HepG2 (cell line): ENCODE measurements around the gene ACOX3. TPM values are rescaled to one million over a fixed set of nuclear protein-coding genes. Genes with fewer than 3 reads are reported as not detected.

Experiments
- ATAC-seq: fragments of 200-7000 bp; cut with Tn5 transposase; 3 replicates; pipeline ENCODE4 v1.9.1; 2020; ENCODE audit warnings: mild to moderate bottlenecking, moderate library complexity
- BruUV-seq: library from RNA; stranded (reverse); fragments of 400-500 nt; replicated peaks from 2 replicates; lab custom pipeline; 2021; lab: Mats Ljungman, UMichigan
- CTCF ChIA-PET: fragments of 300-600 bp; formaldehyde crosslinking; extraction: SDS; loops from one replicate; lab custom pipeline; 2021; ENCODE audit warnings: low total read pairs, inconsistent platforms, low intra/inter-chr PET ratio; lab: Yijun Ruan, JAX
- POLR2A ChIA-PET: fragments of 350-600 bp; sonication (Branson Sonifier 250); formaldehyde crosslinking; loops from one replicate; lab custom pipeline; 2020; ENCODE audit warnings: antibody characterized with exemption, inconsistent platforms; lab: Yijun Ruan, JAX
- DNase-seq: peaks from one replicate; pipeline ENCODE4 v3.0.0-alpha.2; 2015; ENCODE audit warnings: low spot score
- FAIRE-seq: peaks from 3 replicates; lab custom pipeline; 2011; peaks lifted over from hg19 to GRCh38; lab: Jason Lieb, UNC
- H2AFZ ChIP-seq: one replicate; pipeline ENCODE4 v1.6.1; 2011; ENCODE audit warnings: low read length, inconsistent platforms
- H3K27ac ChIP-seq: fragments of 300-600 bp; 3 replicates; pipeline ENCODE4 v1.8.0; 2011; ENCODE audit warnings: mixed run types, mild to moderate bottlenecking, mixed read lengths, low read length, inconsistent platforms; ENCODE audit not compliant: insufficient read depth; ENCODE audit errors: extremely low read length
- H3K27me3 ChIP-seq, 2 experiments: fragments of 200-600 bp in 1 of 2; 2 replicates in 1 of 2; 3 replicates in 1 of 2; pipeline versions ENCODE4 v1.6.0 to v1.8.0; 2011; ENCODE audit warnings: low read length in 2 of 2, mild to moderate bottlenecking in 2 of 2, moderate library complexity in 2 of 2, inconsistent platforms in 1 of 2; ENCODE audit not compliant: insufficient read depth in 2 of 2, control insufficient read depth in 1 of 2
- H3K36me3 ChIP-seq, 2 experiments: fragments of 200-600 bp in 1 of 2; replicated peaks in 1 of 2; 2 replicates in 1 of 2; 3 replicates in 1 of 2; pipeline versions ENCODE4 v1.5.1 to v1.8.0; 2011; ENCODE audit warnings: low read length in 2 of 2, inconsistent platforms in 1 of 2; ENCODE audit not compliant: insufficient read depth in 2 of 2, control insufficient read depth in 1 of 2
- H3K4me1 ChIP-seq: 2 replicates; pipeline ENCODE4 v1.5.1; 2012; ENCODE audit warnings: low read length, inconsistent platforms; ENCODE audit not compliant: insufficient read depth
- H3K4me2 ChIP-seq: 2 replicates; pipeline ENCODE4 v1.6.0; 2011; ENCODE audit warnings: low read depth, low read length, inconsistent platforms
- H3K4me3 ChIP-seq, 3 experiments: fragments of 200-600 bp in 1 of 3; sonication (generic), shearing (Covaris generic) in 1 of 3; replicated peaks in 1 of 3; 2 replicates each; pipeline ENCODE4 v1.5.1; 2011 to 2016; ENCODE audit warnings: low read length in 3 of 3, inconsistent platforms in 2 of 3, low read depth in 2 of 3, mild to moderate bottlenecking in 2 of 3, control low read depth in 1 of 3, mixed read lengths in 1 of 3; ENCODE audit not compliant: insufficient read depth in 1 of 3
- H3K79me2 ChIP-seq: one replicate; pipeline ENCODE4 v1.6.1; 2011; ENCODE audit warnings: low read length, inconsistent platforms; ENCODE audit not compliant: insufficient read depth
- H3K9ac ChIP-seq: 2 replicates; pipeline ENCODE4 v1.6.0; 2011; ENCODE audit warnings: mild to moderate bottlenecking, low read depth, low read length, inconsistent platforms; ENCODE audit not compliant: insufficient read depth
- H3K9me3 ChIP-seq: 2 replicates; pipeline ENCODE4 v1.5.1; 2012; ENCODE audit warnings: mild to moderate bottlenecking, low read length
- H4K20me1 ChIP-seq: 2 replicates; pipeline ENCODE4 v1.6.0; 2011; ENCODE audit warnings: inconsistent platforms, mild to moderate bottlenecking, low read length, moderate library complexity; ENCODE audit not compliant: insufficient read depth
- ARHGAP35 ChIP-seq: sonication (generic); formaldehyde crosslinking; IDR thresholded peaks from 2 replicates; pipeline ENCODE4 v1.9.0; 2022; ENCODE audit warnings: mild to moderate bottlenecking, inconsistent platforms, moderate library complexity, missing genetic modification reagents, borderline replicate concordance
- DNMT1 ChIP-seq: sonication (generic); formaldehyde crosslinking; IDR thresholded peaks from 2 replicates; pipeline ENCODE4 v1.5.1; 2020; ENCODE audit warnings: mild to moderate bottlenecking, missing genetic modification reagents
- FIP1L1 ChIP-seq: fragments of 200-400 bp; formaldehyde crosslinking; IDR thresholded peaks from 2 replicates; pipeline ENCODE4 v1.6.1; 2018; ENCODE audit warnings: low read depth, mild to moderate bottlenecking, low read length, moderate library complexity, borderline replicate concordance; ENCODE audit not compliant: insufficient read depth
- FOXM1 ChIP-seq: sonication (generic); formaldehyde crosslinking; IDR thresholded peaks from 2 replicates; pipeline ENCODE4 v1.5.0; 2020; ENCODE audit warnings: missing genetic modification reagents
- MAF1 ChIP-seq: sonication (generic); formaldehyde crosslinking; IDR thresholded peaks from 2 replicates; pipeline ENCODE4 v1.5.0; 2020; ENCODE audit warnings: missing genetic modification reagents, borderline replicate concordance
- ZBTB33 ChIP-seq: sonication (generic); formaldehyde crosslinking; IDR thresholded peaks from 2 replicates; pipeline ENCODE4 v1.4.0; 2020; ENCODE audit warnings: missing genetic modification reagents
- ZNF776 ChIP-seq: sonication (generic); formaldehyde crosslinking; IDR thresholded peaks from 2 replicates; pipeline ENCODE4 v1.4.0; 2020; ENCODE audit warnings: mild to moderate bottlenecking, missing genetic modification reagents
- WGBS: methylation state at CpG from one replicate; pipeline ENCODE4 v1.1.6; 2017; ENCODE audit warnings: low lambda C conversion rate; 5-methylcytosine and 5-hydroxymethylcytosine counted together
- in situ Hi-C: cut with HindIII; loops from 2 replicates; pipeline ENCODE4 v1.10.0; 2017; ENCODE audit warnings: low pct_unique_long_range_greater_than_20kb; ENCODE audit not compliant: extremely low pct_ligation_motif_present
- intact Hi-C: fragments of 100-400 bp; cut with micrococcal nuclease; formaldehyde crosslinking; loops from one replicate; pipeline ENCODE4 v1.10.0; 2022; ENCODE audit not compliant: unreplicated experiment
- polyA plus RNA-seq, 8 experiments: library from polyadenylated mRNA; depleted of rRNA in 3 of 8; stranded (reverse) in 7 of 8; unstranded in 1 of 8; fragments of >200 nt; fragmentation: Illumina TruSeq in 4 of 8; extraction: Trizol in 4 of 8; gene quantifications; 2 replicates each; pipeline versions ENCODE4 v1.2.1 to v1.2.3, GENCODE V29; 2011 to 2016; ENCODE audit warnings: low read depth in 4 of 8, missing spikeins in 1 of 8, mixed read lengths in 1 of 8; ENCODE audit not compliant: insufficient read depth in 1 of 8
- total RNA-seq, 5 experiments: library from RNA; depleted of rRNA; stranded (reverse); fragments of >200 nt; fragmentation: Illumina TruSeq; extraction: Trizol; gene quantifications; 2 replicates each; pipeline ENCODE4 v1.2.3, GENCODE V29; 2016; ENCODE audit warnings: low read depth in 1 of 5
- TF ChIP-seq, protein P1 (sequence below), 2 experiments: sonication (generic) in 1 of 2; formaldehyde crosslinking in 1 of 2; IDR thresholded peaks; 2 replicates each; pipeline versions ENCODE4 v1.4.0 to v1.6.1; 2016 to 2020; ENCODE audit warnings: borderline replicate concordance in 1 of 2, low read depth in 1 of 2, mild to moderate bottlenecking in 1 of 2, missing genetic modification reagents in 1 of 2

Gene ACOX3
- total and polyA plus RNA-seq, 2 of the 13 experiments (the other 11 are each of a cell fraction or from before 2014, with no cell fraction given) = 4.2 to 17.8 TPM

DNA sequence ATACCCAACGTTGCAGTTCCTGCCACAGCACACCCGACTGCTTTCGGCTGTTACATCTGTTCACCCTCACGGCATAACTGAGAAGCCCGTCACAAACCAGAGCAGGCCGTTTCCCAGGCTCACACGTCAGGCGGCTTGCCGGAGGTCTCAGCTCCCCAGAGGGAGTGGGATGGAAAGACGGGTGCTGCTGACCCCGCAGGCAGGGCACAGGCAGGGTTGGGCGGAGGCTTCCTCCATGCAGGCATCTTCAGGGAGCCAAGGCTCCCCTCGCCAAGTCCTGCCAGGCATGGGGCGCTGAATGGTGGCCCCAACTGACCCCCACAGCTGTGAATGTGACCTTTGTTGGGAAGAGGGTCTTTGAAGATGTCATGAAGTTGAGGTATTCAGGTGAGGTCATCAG, 57.5 kb downstream of the ACOX3 start:
- no peak for FAIRE-seq
- no peak for ATAC-seq
- in situ Hi-C loops (no loop called here), intact Hi-C loops (no loop called here)
- H3K9me3 ChIP-seq = no peaks in the 10 kb centered on the region
- no peak for DNase-seq
- H3K4me1 ChIP-seq = peaks cover 15% of the 10 kb centered on the region
- no peak overlapping the region for H3K4me2 ChIP-seq
- no peaks in the 10 kb centered on the region for H4K20me1 ChIP-seq
- 0 out of 5 replicates have a peak, but pooled peaks cover 0 to 1% of the 10 kb centered on the region in 2 experiments for H3K36me3 ChIP-seq
- 93% methylated on average over 10 of the region's 14 CpGs for WGBS
- no peak for TF ChIP-seq FOXM1 (CRISPR knock-in tag)
- no peak for TF ChIP-seq ZBTB33 (CRISPR knock-in tag)
- no peak for TF ChIP-seq FIP1L1
- no peak for TF ChIP-seq DNMT1 (CRISPR knock-in tag)
- TF ChIP-seq MAF1 (CRISPR knock-in tag) = no peak
- no peak for TF ChIP-seq ZNF776
- TF ChIP-seq, protein P1, sequence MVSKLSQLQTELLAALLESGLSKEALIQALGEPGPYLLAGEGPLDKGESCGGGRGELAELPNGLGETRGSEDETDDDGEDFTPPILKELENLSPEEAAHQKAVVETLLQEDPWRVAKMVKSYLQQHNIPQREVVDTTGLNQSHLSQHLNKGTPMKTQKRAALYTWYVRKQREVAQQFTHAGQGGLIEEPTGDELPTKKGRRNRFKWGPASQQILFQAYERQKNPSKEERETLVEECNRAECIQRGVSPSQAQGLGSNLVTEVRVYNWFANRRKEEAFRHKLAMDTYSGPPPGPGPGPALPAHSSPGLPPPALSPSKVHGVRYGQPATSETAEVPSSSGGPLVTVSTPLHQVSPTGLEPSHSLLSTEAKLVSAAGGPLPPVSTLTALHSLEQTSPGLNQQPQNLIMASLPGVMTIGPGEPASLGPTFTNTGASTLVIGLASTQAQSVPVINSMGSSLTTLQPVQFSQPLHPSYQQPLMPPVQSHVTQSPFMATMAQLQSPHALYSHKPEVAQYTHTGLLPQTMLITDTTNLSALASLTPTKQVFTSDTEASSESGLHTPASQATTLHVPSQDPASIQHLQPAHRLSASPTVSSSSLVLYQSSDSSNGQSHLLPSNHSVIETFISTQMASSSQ (IDR thresholded peaks at IDR 0.05; ENCODE audit: low read depth) = no peak
- TF ChIP-seq, protein P1 (CRISPR knock-in tag; IDR thresholded peaks at IDR 0.05; ENCODE audit: borderline replicate concordance) = no peak
- no peak for TF ChIP-seq ARHGAP35 (CRISPR knock-in tag)
- no peak overlapping the region for H3K4me3 ChIP-seq
- POLR2A ChIA-PET = no interaction called here
- H2AFZ ChIP-seq = no peak overlapping the region
- BruUV-seq = no TSS peak
- H3K9ac ChIP-seq = no peak overlapping the region
- no peaks in the 10 kb centered on the region for H3K27me3 ChIP-seq
- CTCF ChIA-PET = no interaction called here
- no peak overlapping the region for H3K27ac ChIP-seq
- no peaks in the 10 kb centered on the region for H3K79me2 ChIP-seq
